HUDEP-2 (cell line): Measurements from ENCODE around the gene CRYBB1.
A peak's percentile ranks its signal among the peaks of the same experiment; 100 is the strongest.

Experiments
- DNase-seq, 76 experiments: peaks; one replicate each; lab custom pipeline; 2025; ENCODE audit not compliant: unreplicated experiment in 76 of 76; lab: John Stamatoyannopoulos, UW

CRYBB1 gene

DNA sequence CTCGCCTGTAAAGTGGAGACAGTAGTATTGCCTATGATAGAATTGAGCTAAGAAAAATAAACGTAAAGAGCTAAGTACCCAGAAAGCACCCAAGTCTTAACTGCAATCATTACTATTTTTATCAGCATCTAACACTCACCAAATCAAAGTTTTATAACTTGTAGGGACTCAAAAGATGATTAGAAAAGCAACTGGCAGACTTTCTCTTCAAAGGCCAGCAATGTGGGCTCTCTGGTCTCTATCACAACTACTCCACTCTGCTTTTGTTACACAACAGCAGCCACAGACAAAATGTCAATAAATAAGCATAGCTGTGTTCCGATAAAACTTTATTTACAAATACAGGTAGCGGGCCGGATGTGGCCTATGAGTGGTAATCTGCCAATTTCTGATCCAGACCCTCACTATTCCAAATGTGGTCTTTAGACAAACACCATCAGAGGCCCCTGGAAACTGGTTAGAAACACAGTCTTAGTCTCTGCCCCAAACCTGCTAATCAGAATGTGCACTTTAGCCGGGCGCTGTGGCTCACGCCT lies 36.1 kb downstream of the CRYBB1 start:
- DNase-seq: no peak

- DNase-seq: no peak
Measured at GRCh38 chr22:26581026-26581425, 36.8 kb downstream of the CRYBB1 start.

DNA sequence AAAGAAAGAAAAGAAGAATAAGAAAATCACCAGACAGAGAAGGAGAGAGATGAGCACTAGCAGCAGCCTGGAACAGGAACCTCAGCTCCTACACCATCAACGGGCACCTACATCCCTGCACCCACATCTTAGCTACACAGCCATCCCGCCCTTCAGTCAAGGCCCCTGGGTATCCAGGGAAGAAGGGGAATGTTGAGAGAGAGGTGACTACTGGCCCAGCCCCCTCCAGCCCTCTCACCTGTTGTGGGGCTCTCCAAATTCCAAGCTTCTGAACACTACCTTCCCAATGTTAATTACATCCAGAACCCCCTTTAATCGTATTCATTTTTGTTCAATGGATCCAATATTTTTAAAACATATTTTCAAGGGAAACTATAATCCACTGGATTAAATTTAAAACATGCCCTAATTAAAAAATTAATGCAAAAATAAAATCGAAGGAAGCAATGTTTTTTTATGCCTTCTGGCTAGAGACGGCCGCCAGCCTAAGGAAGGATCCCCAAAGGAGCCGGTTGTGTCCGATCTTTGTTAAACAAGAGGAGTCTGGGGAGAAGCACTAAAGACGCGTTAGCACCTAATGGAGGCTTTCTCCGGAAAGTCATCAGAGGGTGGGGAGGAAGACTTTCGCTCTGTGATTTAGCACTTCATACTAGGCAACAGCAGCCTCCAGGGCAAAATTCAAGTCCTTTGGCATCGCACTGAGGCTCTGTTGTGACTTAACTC lies 37.4 kb downstream of the CRYBB1 start:
- no peak for DNase-seq

DNA sequence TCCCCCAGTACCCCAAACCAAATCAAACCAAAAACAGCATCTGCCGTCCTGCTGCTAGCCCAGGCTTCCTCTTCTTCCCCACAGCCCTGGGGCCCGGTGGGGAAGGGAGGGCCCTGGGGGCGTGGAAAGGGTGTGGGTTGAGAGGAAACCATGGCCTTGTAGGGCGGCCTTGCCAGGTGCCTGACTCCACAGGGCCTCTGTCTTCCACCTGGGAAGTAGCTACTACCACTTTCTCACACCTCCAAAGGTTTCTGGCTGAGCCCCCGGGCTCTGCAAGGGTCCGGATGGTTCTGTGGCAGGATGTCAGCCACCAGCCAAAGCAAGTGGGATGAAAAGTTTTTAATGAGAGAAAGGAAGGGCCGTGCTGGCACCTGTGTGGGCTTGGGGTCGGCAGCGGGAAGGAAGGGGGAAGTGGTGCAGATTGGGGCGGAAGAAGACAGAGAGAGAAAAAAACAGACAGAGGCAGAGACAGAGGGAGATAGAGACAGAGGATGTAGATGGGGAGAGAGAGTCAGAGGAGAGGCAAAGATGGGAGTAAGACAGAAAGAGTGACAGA lies 38.4 kb downstream of the CRYBB1 start:
- peak in 15 of 76 experiments; percentile 8 to 39 (median 27) for DNase-seq

- no peak for DNase-seq
Measured at GRCh38 chr22:26577081-26577480, 40.7 kb downstream of the CRYBB1 start.

GRCh38 chr22:26576026-26576680 lies 41.7 kb downstream of the CRYBB1 start:
- no peak for DNase-seq

- DNase-seq: no peak
Measured at GRCh38 chr22:26574001-26574723, 43.7 kb downstream of the CRYBB1 start.

DNA sequence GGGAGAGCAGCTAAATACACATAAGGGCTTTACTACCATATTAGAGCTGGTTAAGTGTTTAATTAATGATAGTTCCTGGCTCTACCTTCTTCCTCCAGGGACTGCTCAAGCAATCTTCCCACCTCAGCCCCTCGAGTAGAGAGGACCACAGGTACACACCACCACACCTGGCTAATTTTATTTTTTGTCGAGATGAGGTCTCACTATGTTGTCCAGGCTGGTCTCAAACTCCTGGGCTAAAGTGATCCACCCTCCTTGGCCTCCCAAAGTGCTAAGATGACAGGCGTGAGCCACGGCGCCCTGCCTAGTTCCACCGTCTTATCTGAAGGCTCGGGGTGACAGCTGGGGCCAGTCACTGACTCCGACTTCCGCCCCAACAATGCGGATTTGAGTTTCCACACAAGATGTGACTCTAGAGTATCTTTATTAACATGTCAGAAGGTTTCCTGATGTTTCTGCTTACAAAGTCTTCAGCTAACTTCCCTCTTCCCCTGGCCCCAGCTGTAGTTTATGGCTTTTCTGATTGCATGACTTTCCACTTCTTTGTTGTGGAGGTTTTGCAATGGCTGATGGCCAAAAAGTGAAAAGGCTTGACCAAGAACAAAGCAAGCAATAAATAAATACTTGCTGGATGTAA lies 44.7 kb downstream of the CRYBB1 start:
- DNase-seq: peak in 42 of 76 experiments; percentile 12 to 59 (median 40)

GRCh38 chr22:26570864-26571525 lies 46.8 kb downstream of the CRYBB1 start:
- no peak for DNase-seq

- DNase-seq: peak in 8 of 76 experiments; percentile 15 to 41 (median 28)
Measured at GRCh38 chr22:26570115-26570514, 47.7 kb downstream of the CRYBB1 start.

DNA sequence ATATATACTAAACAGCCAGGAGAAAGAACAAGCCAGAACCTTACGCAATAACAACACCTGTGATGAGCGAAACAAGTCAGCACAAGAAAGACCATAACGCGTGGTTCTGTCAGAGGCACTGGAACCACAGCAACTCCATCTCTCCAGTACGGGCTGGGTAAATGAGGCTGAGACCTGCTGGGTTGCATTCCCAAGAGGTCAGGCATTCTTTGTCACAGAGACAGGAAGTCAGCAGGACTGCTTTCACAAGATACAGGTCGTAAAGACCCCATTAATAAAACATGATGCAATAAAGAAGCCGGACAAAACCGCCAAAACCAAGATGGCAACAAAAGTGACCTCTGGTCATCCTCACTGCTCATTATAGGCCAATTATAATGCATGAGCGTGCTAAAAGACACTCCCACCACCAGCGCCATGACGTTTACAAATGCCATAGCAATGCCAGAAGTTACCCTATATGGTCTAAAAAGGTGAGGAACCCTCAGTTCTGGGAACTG lies 49.6 kb downstream of the CRYBB1 start:
- no peak for DNase-seq

DNA sequence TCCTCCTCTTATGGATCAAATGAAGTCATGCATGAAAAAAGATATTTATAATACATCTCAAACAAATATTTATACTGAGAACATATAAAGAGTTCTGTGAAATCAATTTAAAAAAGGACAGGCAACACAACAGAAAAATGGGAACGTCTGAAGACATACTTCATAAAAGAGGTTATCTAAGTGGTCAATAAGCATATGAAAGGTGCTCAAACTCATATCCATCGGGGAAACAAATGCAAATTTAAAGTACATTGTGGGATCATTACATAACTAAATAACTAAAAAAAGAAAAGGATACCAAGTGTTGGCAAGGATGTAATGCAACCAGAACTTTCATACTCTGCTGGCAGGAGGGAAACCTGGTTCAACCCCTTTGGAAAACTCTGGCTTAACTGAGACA lies 50.2 kb downstream of the CRYBB1 start:
- DNase-seq: no peak

- DNase-seq: no peak
Measured at GRCh38 chr22:26566994-26567393, 50.8 kb downstream of the CRYBB1 start.

- DNase-seq: peak in 1 of 76 experiments; percentile 13
Measured at GRCh38 chr22:26565889-26566288, 51.9 kb downstream of the CRYBB1 start.

GRCh38 chr22:26565181-26565580 lies 52.6 kb downstream of the CRYBB1 start:
- DNase-seq: no peak

- DNase-seq: no peak
Measured at GRCh38 chr22:26564672-26565071, 53.2 kb downstream of the CRYBB1 start.

DNA sequence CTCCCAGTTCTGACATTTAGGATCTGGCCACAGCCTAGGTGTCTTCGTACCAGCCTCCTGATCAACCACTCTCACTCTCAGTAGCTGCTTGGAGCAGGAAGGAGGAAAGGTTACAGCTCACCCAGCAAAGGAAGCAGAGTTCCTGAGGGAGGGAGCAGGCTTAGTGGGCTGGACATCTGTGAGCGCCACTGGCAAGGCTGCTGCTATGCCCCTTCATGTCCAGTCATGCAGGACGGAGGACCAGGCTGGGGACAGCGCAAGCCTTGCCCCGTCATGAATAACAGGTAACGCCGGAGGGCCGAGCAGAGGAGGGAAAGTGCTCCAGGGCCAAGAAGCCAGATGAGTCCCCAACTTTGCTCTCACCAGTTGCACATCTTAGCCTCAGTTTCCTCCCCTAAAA lies 53.6 kb downstream of the CRYBB1 start:
- no peak for DNase-seq

GRCh38 chr22:26563022-26563421 lies 54.8 kb downstream of the CRYBB1 start:
- DNase-seq: peak in 2 of 76 experiments; percentile 9 to 11

DNA sequence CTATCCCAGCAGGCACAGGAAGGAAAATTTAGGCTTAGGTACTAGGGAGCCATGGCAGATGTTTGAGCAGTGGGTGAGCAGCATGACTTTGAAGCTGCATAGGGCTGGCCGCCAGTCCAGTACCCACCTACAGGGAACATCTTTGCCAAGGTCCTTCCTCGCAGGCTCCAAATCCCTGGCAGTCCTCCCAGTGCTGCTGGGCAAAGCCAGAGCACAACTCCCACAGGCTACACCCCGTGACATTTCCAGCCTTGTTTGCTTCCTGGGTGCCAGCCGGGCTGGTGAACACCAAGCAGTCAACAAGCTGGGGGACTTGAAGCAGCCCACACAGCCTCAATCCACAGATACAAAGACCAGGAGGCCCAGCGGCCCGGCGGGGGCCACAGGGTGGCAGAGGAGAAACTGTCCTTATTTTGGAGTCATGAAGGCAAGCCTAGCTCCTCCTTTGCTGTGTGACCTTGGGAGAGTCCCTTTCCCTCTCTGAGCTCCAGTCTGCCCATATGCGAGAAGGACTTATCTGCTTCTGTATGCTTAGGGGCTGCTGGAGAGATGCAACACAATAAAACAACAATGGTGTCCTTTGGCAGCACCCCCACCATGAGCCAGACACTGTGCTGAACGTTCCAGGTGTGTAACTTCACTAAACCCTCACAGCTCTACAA lies 55.9 kb downstream of the CRYBB1 start:
- DNase-seq: peak in 14 of 76 experiments; percentile 8 to 36 (median 18)
